WTC11 (cell line): ENCODE results near the gene AK3. TPM values are rescaled to one million over a fixed set of nuclear protein-coding genes. Genes with fewer than 3 reads are reported as not detected.

Experiments
- ATAC-seq: fragments of 200-7000 bp; cut with Tn5 transposase; 2 replicates; pipeline ENCODE4 v1.10.0; 2021; ENCODE audit warnings: mild to moderate bottlenecking, moderate library complexity
- CTCF ChIA-PET: fragments of 300-600 bp; sonication (Branson Sonifier 250); formaldehyde crosslinking; loops from one replicate; lab custom pipeline; 2021; ENCODE audit warnings: antibody characterized with exemption; lab: Charles Lee
- POLR2A ChIA-PET: fragments of 350-600 bp; sonication (Branson Sonifier 250); formaldehyde crosslinking; loops from one replicate; lab custom pipeline; 2021; ENCODE audit warnings: antibody characterized with exemption; lab: Charles Lee
- DNase-seq: peaks from one replicate; pipeline ENCODE4 v3.0.0; 2021; ENCODE audit warnings: low spot score
- H3K27ac Mint-ChIP-seq: 2 replicates; pipeline ENCODE4 v1.8.0; 2021; ENCODE audit warnings: mixed read lengths
- H3K27me3 Mint-ChIP-seq: 2 replicates; pipeline ENCODE4 v1.8.0; 2021; ENCODE audit warnings: low read depth, mild to moderate bottlenecking, moderate library complexity, mixed read lengths
- H3K36me3 Mint-ChIP-seq: 2 replicates; pipeline ENCODE4 v1.8.0; 2021; ENCODE audit warnings: mixed read lengths
- H3K4me1 Mint-ChIP-seq: 2 replicates; pipeline ENCODE4 v1.8.0; 2022; ENCODE audit warnings: mixed read lengths
- H3K4me3 Mint-ChIP-seq: 2 replicates; pipeline ENCODE4 v1.8.0; 2021; ENCODE audit warnings: mild to moderate bottlenecking, moderate library complexity, mixed read lengths
- H3K9me3 Mint-ChIP-seq: 2 replicates; pipeline ENCODE4 v1.8.0; 2021; ENCODE audit warnings: mixed read lengths
- CREM ChIP-seq: sonication (generic); formaldehyde crosslinking; IDR thresholded peaks from 2 replicates; pipeline ENCODE4 v1.8.1; 2022; ENCODE audit warnings: mild to moderate bottlenecking, missing genetic modification reagents, moderate library complexity
- E2F5 ChIP-seq: sonication (generic); formaldehyde crosslinking; IDR thresholded peaks from 2 replicates; pipeline ENCODE4 v1.8.1; 2022; ENCODE audit warnings: mild to moderate bottlenecking, moderate library complexity, missing genetic modification reagents
- EMX1 ChIP-seq: fragments of 250-450 bp; sonication (Bioruptor Pico); IDR thresholded peaks from 2 replicates; pipeline ENCODE4 v1.8.0; 2021; ENCODE audit warnings: mild to moderate bottlenecking
- FOXP1 ChIP-seq: sonication (generic); formaldehyde crosslinking; IDR thresholded peaks from 2 replicates; pipeline ENCODE4 v1.8.0; 2022; ENCODE audit warnings: missing genetic modification reagents, mild to moderate bottlenecking, moderate library complexity, borderline replicate concordance
- FOXP4 ChIP-seq: sonication (generic); formaldehyde crosslinking; IDR thresholded peaks from 2 replicates; pipeline ENCODE4 v1.8.0; 2022; ENCODE audit warnings: mild to moderate bottlenecking, missing genetic modification reagents
- GABPB1 ChIP-seq: sonication (generic); formaldehyde crosslinking; IDR thresholded peaks from 2 replicates; pipeline ENCODE4 v1.8.1; 2023; ENCODE audit warnings: mild to moderate bottlenecking, missing genetic modification reagents
- GRHL2 ChIP-seq: fragments of 250-450 bp; sonication (Bioruptor Pico); IDR thresholded peaks from 2 replicates; pipeline ENCODE4 v1.8.0; 2022; ENCODE audit warnings: mild to moderate bottlenecking, moderate library complexity; ENCODE audit not compliant: insufficient replicate concordance, severe bottlenecking
- IRF2 ChIP-seq: sonication (generic); formaldehyde crosslinking; IDR thresholded peaks from 2 replicates; pipeline ENCODE4 v1.8.0; 2022; ENCODE audit warnings: low read depth, missing genetic modification reagents, borderline replicate concordance
- OVOL2 ChIP-seq: fragments of 250-450 bp; sonication (Bioruptor Pico); IDR thresholded peaks from 2 replicates; pipeline ENCODE4 v1.9.0; 2021; ENCODE audit warnings: mild to moderate bottlenecking, borderline replicate concordance
- PRRX2 ChIP-seq: fragments of 250-450 bp; sonication (Bioruptor Pico); IDR thresholded peaks from 2 replicates; pipeline ENCODE4 v1.8.0; 2021; ENCODE audit warnings: mild to moderate bottlenecking
- RORB ChIP-seq: fragments of 250-450 bp; sonication (Bioruptor Pico); IDR thresholded peaks from 2 replicates; pipeline ENCODE4 v1.9.0; 2021; ENCODE audit warnings: mild to moderate bottlenecking
- TCF7 ChIP-seq: sonication (generic); formaldehyde crosslinking; IDR thresholded peaks from 2 replicates; pipeline ENCODE4 v1.8.0; 2022; ENCODE audit warnings: mild to moderate bottlenecking, low read depth, missing genetic modification reagents, moderate library complexity
- ZNF232 ChIP-seq: sonication (generic); formaldehyde crosslinking; IDR thresholded peaks from 2 replicates; pipeline ENCODE4 v1.8.0; 2022; ENCODE audit warnings: mild to moderate bottlenecking, missing genetic modification reagents
- ZNF416 ChIP-seq: fragments of 250-450 bp; sonication (Bioruptor Pico); IDR thresholded peaks from 2 replicates; pipeline ENCODE4 v1.9.0; 2021; ENCODE audit warnings: mild to moderate bottlenecking, inconsistent platforms
- ZNF532 ChIP-seq: fragments of 250-450 bp; sonication (Bioruptor Pico); IDR thresholded peaks from 2 replicates; pipeline ENCODE4 v1.9.0; 2021; ENCODE audit warnings: mild to moderate bottlenecking, borderline replicate concordance
- total RNA-seq: library from RNA; stranded (reverse); gene quantifications from 3 replicates; pipeline ENCODE4 v1.2.3, GENCODE V29; 2021
- TF ChIP-seq, protein P1 (sequence below): sonication (generic); formaldehyde crosslinking; IDR thresholded peaks from 2 replicates; pipeline ENCODE4 v1.8.1; 2022; ENCODE audit warnings: low read depth, missing genetic modification reagents, borderline replicate concordance
- TF ChIP-seq, protein P2 (sequence below): sonication (generic); formaldehyde crosslinking; conservative IDR thresholded peaks from 2 replicates; pipeline ENCODE4 v1.8.1; 2022; ENCODE audit warnings: mild to moderate bottlenecking, missing genetic modification reagents
- TF ChIP-seq, protein P3 (sequence below): fragments of 200-600 bp; IDR thresholded peaks from 2 replicates; pipeline ENCODE4 v1.8.0; 2022; ENCODE audit warnings: antibody characterized with exemption
- TF ChIP-seq, protein P4 (sequence below): fragments of 250-450 bp; sonication (Bioruptor Pico); IDR thresholded peaks from 2 replicates; pipeline ENCODE4 v1.9.0; 2021; ENCODE audit warnings: mild to moderate bottlenecking

AK3 gene
- total RNA-seq, 1 experiment from 2014 or later = 28.5 TPM

GRCh38 chr9:4700932-4701331 lies 40.1 kb downstream of the AK3 start:
- Mint-ChIP-seq H3K27me3 (no peaks in the 10 kb centered on the region), H3K36me3 (peaks cover 25% of the 10 kb centered on the region), H3K27ac (no peak overlapping the region), H3K9me3 (no peaks in the 10 kb centered on the region), H3K4me1 (no peaks in the 10 kb centered on the region), H3K4me3 (no peak overlapping the region)
- DNase-seq (no peak), ATAC-seq (no peak)
- TF ChIP-seq CREM (no peak), ZNF416 (CRISPR knock-in tag) (no peak), FOXP1 (no peak), ZNF532 (CRISPR knock-in tag) (no peak), RORB (CRISPR knock-in tag) (no peak), E2F5 (no peak), FOXP4 (CRISPR knock-in tag) (no peak), TCF7 (CRISPR knock-in tag) (no peak), EMX1 (CRISPR knock-in tag) (no peak)
- TF ChIP-seq, protein P1, sequence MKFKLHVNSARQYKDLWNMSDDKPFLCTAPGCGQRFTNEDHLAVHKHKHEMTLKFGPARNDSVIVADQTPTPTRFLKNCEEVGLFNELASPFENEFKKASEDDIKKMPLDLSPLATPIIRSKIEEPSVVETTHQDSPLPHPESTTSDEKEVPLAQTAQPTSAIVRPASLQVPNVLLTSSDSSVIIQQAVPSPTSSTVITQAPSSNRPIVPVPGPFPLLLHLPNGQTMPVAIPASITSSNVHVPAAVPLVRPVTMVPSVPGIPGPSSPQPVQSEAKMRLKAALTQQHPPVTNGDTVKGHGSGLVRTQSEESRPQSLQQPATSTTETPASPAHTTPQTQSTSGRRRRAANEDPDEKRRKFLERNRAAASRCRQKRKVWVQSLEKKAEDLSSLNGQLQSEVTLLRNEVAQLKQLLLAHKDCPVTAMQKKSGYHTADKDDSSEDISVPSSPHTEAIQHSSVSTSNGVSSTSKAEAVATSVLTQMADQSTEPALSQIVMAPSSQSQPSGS (CRISPR knock-in tag) = no peak
- TF ChIP-seq, protein P2, sequence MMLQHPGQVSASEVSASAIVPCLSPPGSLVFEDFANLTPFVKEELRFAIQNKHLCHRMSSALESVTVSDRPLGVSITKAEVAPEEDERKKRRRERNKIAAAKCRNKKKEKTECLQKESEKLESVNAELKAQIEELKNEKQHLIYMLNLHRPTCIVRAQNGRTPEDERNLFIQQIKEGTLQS = no peak
- TF ChIP-seq, protein P3, sequence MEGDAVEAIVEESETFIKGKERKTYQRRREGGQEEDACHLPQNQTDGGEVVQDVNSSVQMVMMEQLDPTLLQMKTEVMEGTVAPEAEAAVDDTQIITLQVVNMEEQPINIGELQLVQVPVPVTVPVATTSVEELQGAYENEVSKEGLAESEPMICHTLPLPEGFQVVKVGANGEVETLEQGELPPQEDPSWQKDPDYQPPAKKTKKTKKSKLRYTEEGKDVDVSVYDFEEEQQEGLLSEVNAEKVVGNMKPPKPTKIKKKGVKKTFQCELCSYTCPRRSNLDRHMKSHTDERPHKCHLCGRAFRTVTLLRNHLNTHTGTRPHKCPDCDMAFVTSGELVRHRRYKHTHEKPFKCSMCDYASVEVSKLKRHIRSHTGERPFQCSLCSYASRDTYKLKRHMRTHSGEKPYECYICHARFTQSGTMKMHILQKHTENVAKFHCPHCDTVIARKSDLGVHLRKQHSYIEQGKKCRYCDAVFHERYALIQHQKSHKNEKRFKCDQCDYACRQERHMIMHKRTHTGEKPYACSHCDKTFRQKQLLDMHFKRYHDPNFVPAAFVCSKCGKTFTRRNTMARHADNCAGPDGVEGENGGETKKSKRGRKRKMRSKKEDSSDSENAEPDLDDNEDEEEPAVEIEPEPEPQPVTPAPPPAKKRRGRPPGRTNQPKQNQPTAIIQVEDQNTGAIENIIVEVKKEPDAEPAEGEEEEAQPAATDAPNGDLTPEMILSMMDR = no peak
- POLR2A ChIA-PET = no interaction called here
- CTCF ChIA-PET = no interaction called here

DNA sequence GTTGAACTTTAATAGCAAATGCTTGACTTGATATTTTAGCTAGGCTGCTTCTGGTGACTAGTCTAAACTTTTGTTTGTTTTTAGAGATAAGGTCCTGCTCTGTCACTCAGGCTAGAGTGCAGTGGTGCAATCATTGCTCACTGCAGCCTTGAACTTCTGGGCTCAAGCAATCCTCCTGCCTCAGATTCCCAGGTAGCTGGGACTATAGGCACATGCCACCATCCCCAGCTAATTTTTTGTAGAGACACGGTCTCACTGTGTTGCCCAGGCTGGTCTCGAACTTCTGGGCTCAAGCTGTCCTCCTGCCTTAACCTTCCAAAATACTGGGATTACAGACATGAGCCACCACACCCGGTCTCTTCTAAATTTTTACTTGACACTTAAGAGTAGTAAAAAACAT lies 40.9 kb downstream of the AK3 start:
- Mint-ChIP-seq H3K36me3 (peaks cover 25% of the 10 kb centered on the region), H3K4me3 (no peak overlapping the region), H3K27me3 (no peaks in the 10 kb centered on the region), H3K9me3 (no peaks in the 10 kb centered on the region), H3K27ac (no peak overlapping the region), H3K4me1 (no peaks in the 10 kb centered on the region)
- CTCF ChIA-PET = no interaction called here
- no peak for DNase-seq
- TF ChIP-seq ZNF232 (CRISPR knock-in tag) (no peak), PRRX2 (no peak), GABPB1 (CRISPR knock-in tag) (peak; percentile 85), GRHL2 (CRISPR knock-in tag) (no peak), OVOL2 (CRISPR knock-in tag) (no peak), IRF2 (CRISPR knock-in tag) (no peak)
- TF ChIP-seq, protein P4, sequence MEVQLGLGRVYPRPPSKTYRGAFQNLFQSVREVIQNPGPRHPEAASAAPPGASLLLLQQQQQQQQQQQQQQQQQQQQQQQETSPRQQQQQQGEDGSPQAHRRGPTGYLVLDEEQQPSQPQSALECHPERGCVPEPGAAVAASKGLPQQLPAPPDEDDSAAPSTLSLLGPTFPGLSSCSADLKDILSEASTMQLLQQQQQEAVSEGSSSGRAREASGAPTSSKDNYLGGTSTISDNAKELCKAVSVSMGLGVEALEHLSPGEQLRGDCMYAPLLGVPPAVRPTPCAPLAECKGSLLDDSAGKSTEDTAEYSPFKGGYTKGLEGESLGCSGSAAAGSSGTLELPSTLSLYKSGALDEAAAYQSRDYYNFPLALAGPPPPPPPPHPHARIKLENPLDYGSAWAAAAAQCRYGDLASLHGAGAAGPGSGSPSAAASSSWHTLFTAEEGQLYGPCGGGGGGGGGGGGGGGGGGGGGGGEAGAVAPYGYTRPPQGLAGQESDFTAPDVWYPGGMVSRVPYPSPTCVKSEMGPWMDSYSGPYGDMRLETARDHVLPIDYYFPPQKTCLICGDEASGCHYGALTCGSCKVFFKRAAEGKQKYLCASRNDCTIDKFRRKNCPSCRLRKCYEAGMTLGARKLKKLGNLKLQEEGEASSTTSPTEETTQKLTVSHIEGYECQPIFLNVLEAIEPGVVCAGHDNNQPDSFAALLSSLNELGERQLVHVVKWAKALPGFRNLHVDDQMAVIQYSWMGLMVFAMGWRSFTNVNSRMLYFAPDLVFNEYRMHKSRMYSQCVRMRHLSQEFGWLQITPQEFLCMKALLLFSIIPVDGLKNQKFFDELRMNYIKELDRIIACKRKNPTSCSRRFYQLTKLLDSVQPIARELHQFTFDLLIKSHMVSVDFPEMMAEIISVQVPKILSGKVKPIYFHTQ (CRISPR knock-in tag) = no peak
- ATAC-seq = no peak
- POLR2A ChIA-PET = no interaction called here
